Measurements from ENCODE around the gene MNT. TPM values are rescaled to one million over a fixed set of nuclear protein-coding genes. Genes with fewer than 3 reads are reported as not detected.

The MNT gene
- polyA plus RNA-seq, 1 experiment = 3.1 TPM

GRCh38 chr17:2375406-2375805 lies 25.5 kb downstream of the MNT start:
- Histone ChIP-seq H3K4me3 (ENCODE audit: low read depth, low read length) (no peak overlapping the region), H3K36me3 (ENCODE audit: control insufficient read depth, insufficient read depth, low read length) (peaks cover 36% of the 10 kb centered on the region), H3K27me3 (ENCODE audit: control insufficient read depth, insufficient read depth, low read length) (no peaks in the 10 kb centered on the region)
- no peak for TF ChIP-seq CTCF (IDR thresholded peaks at IDR 0.05; ENCODE audit: insufficient read depth, low read depth, low read length)
- DNase-seq (ENCODE audit: low read depth) = no peak
- CTCF ChIA-PET = interaction anchor here (1.8 kb wide), 1 partner anchor 41 kb away, joined by 4 read pairs; no protein-coding TSS in a partner anchor
- POLR2A ChIA-PET = no interaction called here

- peaks cover 35% of the 10 kb centered on the region for H3K36me3 ChIP-seq (ENCODE audit: control insufficient read depth, insufficient read depth, low read length)
- no peaks in the 10 kb centered on the region for H3K27me3 ChIP-seq (ENCODE audit: control insufficient read depth, insufficient read depth, low read length)
- no peak for DNase-seq (ENCODE audit: low read depth)
- ChIA-PET CTCF (interaction anchor here (1.2 kb wide), 1 partner anchor 41 kb away, joined by 3 read pairs; no protein-coding TSS in a partner anchor), POLR2A (no interaction called here)
- TF ChIP-seq CTCF (IDR thresholded peaks at IDR 0.05; ENCODE audit: insufficient read depth, low read depth, low read length) = no peak
- no peak overlapping the region for H3K4me3 ChIP-seq (ENCODE audit: low read depth, low read length)
These were observed 26.1 kb downstream of the MNT start for GRCh38 chr17:2374549-2375285.

GRCh38 chr17:2373179-2373578 lies 27.7 kb downstream of the MNT start:
- no peak for DNase-seq (ENCODE audit: low read depth)
- H3K36me3 ChIP-seq (ENCODE audit: control insufficient read depth, insufficient read depth, low read length) = peaks cover 26% of the 10 kb centered on the region
- no peak for TF ChIP-seq CTCF (IDR thresholded peaks at IDR 0.05; ENCODE audit: insufficient read depth, low read depth, low read length)
- no peak overlapping the region for H3K4me3 ChIP-seq (ENCODE audit: low read depth, low read length)
- CTCF ChIA-PET = interaction anchor here (1.7 kb wide), 1 partner anchor 9 kb away, joined by 6 read pairs; no protein-coding TSS in a partner anchor
- no peaks in the 10 kb centered on the region for H3K27me3 ChIP-seq (ENCODE audit: control insufficient read depth, insufficient read depth, low read length)
- POLR2A ChIA-PET = no interaction called here

DNA sequence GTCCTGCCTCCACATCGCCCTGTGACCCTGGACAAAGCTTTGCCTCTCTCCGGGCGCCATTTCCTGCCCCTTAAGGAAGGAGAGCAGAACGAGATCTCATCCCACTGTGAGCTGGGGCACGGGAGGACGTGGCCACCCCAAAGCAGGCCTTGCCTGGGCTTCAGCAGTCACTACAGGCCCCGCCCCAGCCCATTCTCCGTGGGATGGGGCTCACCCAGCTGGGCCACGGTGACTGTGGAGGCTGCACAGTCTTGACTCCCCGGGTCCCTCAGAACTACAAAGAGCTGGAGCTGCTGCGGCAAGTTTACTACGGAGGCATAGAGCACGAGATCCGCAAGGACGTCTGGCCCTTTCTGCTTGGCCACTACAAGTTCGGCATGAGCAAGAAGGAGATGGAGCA lies 28.2 kb downstream of the MNT start:
- Histone ChIP-seq H3K27me3 (ENCODE audit: control insufficient read depth, insufficient read depth, low read length) (no peaks in the 10 kb centered on the region), H3K36me3 (ENCODE audit: control insufficient read depth, insufficient read depth, low read length) (peaks cover 27% of the 10 kb centered on the region), H3K4me3 (ENCODE audit: low read depth, low read length) (no peak overlapping the region)
- ChIA-PET POLR2A (no interaction called here), CTCF (interaction anchor here (1.7 kb wide), 1 partner anchor 10 kb away, joined by 6 read pairs; no protein-coding TSS in a partner anchor)
- no peak for TF ChIP-seq CTCF (IDR thresholded peaks at IDR 0.05; ENCODE audit: insufficient read depth, low read depth, low read length)
- DNase-seq (ENCODE audit: low read depth) = no peak

GRCh38 chr17:2372180-2372579 lies 28.7 kb downstream of the MNT start:
- Histone ChIP-seq H3K27me3 (ENCODE audit: control insufficient read depth, insufficient read depth, low read length) (no peaks in the 10 kb centered on the region), H3K36me3 (ENCODE audit: control insufficient read depth, insufficient read depth, low read length) (peaks cover 25% of the 10 kb centered on the region), H3K4me3 (ENCODE audit: low read depth, low read length) (no peak overlapping the region)
- POLR2A ChIA-PET = no interaction called here
- TF ChIP-seq CTCF (IDR thresholded peaks at IDR 0.05; ENCODE audit: insufficient read depth, low read depth, low read length) = no peak
- no peak for DNase-seq (ENCODE audit: low read depth)
- CTCF ChIA-PET = interaction anchor here (1.7 kb wide), 1 partner anchor 10 kb away, joined by 6 read pairs; no protein-coding TSS in a partner anchor

All from BJ (cell line).